PC-9 (cell line): ENCODE results near the gene ERC2.

Experiments
- EZH2 ChIP-seq: fragments of 200-600 bp; sonication (generic); IDR thresholded peaks from 2 replicates; pipeline ENCODE4 v1.8.0; 2017; ENCODE audit warnings: antibody characterized with exemption, low read depth
- TF ChIP-seq, protein P1 (sequence below): fragments of 200-600 bp; sonication (generic); conservative IDR thresholded peaks from 2 replicates; pipeline ENCODE4 v1.6.1; 2017; ENCODE audit warnings: mixed run types, antibody characterized with exemption, mild to moderate bottlenecking, moderate library complexity

DNA sequence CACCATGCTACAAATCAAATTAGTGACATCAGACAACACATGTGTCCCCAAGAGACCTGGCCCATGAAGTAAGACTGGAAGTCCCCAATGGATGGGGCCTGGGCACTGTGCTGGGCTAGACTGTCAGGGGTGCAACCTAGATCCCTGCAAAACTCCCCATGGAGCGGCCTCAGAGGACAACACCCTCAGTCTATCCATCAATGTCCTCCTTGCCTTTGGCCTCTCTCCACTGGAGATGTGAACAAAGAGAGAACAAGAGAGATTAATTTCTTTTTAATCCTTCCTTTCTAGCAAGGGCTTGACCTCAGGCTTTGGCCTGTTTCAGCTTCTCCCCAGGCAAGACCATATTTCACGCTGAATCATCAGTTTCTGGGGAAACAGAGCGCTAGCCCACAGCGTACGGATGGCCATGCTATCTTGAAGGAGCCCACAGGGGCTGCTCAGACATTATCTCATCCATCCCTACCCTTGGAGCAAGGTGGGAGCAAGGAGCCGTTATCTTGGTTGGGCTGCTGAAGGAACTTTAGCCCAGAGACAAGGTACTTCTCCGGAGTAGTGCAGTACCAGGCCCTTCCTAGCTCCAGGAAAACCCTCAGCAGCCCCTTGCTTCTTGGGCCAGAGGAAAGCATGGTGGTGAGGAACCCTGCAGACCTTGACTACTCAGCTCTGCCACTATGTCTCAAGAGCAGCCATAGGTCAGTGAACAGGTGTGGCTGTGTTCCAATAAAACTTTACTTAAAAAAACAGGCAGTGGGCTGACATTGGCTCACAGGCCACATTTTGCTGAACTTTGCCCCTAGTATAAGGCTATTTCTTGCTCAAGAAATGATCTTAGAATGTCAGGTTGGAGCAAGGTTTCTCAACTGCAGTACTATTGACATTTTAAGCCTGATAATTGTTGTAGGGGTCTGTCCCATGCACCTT lies 908.5 kb downstream of the ERC2 start:
- TF ChIP-seq, protein P1, sequence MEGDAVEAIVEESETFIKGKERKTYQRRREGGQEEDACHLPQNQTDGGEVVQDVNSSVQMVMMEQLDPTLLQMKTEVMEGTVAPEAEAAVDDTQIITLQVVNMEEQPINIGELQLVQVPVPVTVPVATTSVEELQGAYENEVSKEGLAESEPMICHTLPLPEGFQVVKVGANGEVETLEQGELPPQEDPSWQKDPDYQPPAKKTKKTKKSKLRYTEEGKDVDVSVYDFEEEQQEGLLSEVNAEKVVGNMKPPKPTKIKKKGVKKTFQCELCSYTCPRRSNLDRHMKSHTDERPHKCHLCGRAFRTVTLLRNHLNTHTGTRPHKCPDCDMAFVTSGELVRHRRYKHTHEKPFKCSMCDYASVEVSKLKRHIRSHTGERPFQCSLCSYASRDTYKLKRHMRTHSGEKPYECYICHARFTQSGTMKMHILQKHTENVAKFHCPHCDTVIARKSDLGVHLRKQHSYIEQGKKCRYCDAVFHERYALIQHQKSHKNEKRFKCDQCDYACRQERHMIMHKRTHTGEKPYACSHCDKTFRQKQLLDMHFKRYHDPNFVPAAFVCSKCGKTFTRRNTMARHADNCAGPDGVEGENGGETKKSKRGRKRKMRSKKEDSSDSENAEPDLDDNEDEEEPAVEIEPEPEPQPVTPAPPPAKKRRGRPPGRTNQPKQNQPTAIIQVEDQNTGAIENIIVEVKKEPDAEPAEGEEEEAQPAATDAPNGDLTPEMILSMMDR: no peak
- no peak for TF ChIP-seq EZH2
